ENCODE measurements around the gene CHGA. TPM values are rescaled to one million over a fixed set of nuclear protein-coding genes. Genes with fewer than 3 reads are reported as not detected.
A peak's percentile ranks its signal among the peaks of the same experiment; 100 is the strongest.

CHGA gene
- total RNA-seq, 2 donors from 2014 or later, result not detected

DNA sequence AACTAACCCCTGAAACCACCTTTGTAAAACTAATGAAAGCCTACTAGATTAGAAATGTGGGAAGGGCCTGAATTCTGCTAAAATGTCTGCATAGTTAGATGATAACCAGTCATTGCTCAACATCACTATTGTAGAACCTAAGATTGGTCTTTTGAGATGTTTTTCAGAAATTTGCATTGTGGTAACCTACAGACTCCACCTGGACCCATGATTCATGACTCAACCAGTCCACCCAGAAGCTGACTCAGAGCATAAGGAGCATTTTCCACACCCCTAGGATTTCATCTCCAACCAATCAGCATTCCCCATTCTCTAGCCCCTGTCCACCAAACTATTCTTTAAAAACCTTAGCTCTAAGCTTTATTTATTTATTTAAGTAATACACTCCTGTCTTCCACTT is 30.4 kb upstream of the CHGA start:
- Mint-ChIP-seq H3K27me3 (peaks cover 22 to 29% of the 10 kb centered on the region in 2 donors), H3K36me3 (peaks cover 8% of the 10 kb centered on the region), H3K27ac (no peak overlapping the region), H3K4me1 (ENCODE audit: low read depth in 2 of 2) (peaks cover 0 to 2% of the 10 kb centered on the region in 2 donors), H3K9me3 (peaks cover 2% of the 10 kb centered on the region), H3K4me3 (no peak overlapping the region)
- ATAC-seq (no peak), DNase-seq (ENCODE audit: low spot score) (no peak)

DNA sequence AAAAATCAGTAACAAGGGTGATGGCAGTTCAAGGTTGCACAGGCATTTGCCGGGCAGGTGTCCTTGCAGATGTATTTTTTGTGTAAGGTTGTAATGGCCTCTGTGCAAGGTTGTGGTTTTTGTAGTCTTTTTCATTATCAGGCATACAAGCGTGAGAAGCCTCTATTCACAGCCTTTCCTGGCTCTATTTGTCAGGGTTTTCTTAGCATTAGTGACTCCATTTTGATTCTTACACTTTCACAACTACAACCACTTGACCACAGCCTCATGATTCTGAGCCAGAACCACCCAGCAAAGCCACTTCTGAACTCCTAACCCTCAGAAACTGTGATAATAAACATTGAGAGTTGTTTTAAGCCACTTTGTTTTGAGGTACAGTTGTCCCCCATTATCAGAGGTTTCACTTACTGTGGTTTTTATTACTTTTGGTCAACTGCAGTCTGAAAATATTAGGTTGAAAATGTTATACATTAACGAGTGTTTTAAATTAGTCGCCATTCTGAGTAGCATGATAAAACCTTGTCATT is 27.5 kb upstream of the CHGA start:
- Mint-ChIP-seq H3K4me3 (no peak overlapping the region), H3K36me3 (peaks cover 8% of the 10 kb centered on the region), H3K27ac (no peak overlapping the region), H3K27me3 (peaks cover 0 to 12% of the 10 kb centered on the region in 2 donors), H3K4me1 (ENCODE audit: low read depth in 2 of 2) (peaks cover 5% of the 10 kb centered on the region in 2 donors), H3K9me3 (peaks cover 2% of the 10 kb centered on the region)
- ATAC-seq, result no peak
- DNase-seq (ENCODE audit: low spot score), result no peak

DNA sequence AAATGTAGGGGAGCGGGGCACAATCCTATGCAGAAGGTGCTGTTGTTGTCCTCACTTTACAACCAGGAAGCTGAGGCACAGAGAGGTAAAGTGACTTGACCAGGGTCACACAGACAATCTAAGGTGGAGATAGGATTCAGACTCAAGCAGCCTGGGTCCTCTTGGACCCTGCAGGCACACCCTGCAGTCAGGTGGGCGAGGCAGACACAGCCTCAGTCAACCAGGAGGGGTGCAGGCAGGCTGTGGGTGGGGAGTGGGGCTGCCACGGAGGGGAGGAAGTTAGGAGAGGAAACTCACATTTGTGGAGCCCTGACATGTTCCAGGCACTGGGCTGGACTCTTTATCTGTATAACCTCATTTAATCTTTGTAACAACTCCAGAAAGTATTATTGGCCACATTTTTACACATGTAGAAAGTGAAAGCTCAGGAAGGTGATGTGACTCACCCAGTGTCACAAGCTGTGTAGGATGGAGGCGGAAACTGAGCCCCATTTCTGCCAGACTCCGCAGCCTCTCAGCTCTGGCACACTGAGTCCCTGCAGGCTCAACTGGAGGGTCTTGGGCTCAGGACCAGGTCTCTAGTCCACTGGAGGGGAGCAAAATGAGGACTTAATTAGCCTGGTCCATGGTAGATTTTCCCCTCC is 24.9 kb upstream of the CHGA start:
- ATAC-seq (peak; percentile 40 to 70), DNase-seq (ENCODE audit: low spot score) (no peak)
- H3K4me1 Mint-ChIP-seq (ENCODE audit: low read depth in 2 of 2), result peaks cover 5% of the 10 kb centered on the region in 2 donors
- H3K27ac Mint-ChIP-seq, result no peak overlapping the region
- peaks cover 10 to 21% of the 10 kb centered on the region in 2 donors for H3K27me3 Mint-ChIP-seq
- peaks cover 2% of the 10 kb centered on the region for H3K9me3 Mint-ChIP-seq
- H3K36me3 Mint-ChIP-seq, result peaks cover 8% of the 10 kb centered on the region
- H3K4me3 Mint-ChIP-seq, result no peak overlapping the region

DNA sequence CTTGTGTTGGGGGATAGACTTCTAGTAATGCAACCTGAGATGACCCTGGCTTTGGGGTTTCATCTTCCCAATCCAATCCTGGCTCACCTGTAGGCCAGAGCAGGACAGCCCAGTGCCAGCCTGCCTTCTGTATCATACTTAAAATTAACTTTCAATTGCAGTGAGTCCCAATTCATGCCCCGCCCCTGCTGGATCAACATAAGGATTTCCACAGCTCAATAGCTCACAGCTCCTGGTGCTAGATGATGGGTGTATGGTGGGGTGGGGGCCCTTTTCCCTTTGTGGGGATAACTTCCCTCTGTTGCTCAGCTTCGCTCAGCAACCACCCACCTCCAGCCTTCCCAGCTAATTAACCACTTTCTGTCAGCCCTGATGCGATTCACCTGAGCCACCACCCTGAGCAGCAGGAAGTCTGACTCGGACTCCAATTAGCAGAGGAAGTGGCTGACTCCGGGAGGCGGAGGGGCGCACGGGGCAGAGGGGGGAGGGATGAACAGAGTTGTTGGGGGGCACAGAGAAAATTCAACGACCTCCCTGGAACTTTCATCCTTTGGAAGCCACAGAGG is 24.3 kb upstream of the CHGA start:
- peaks cover 12 to 25% of the 10 kb centered on the region in 2 donors for H3K27me3 Mint-ChIP-seq
- H3K4me1 Mint-ChIP-seq (ENCODE audit: low read depth in 2 of 2), result peaks cover 5% of the 10 kb centered on the region in 2 donors
- ATAC-seq (no peak), DNase-seq (ENCODE audit: low spot score) (no peak)
- H3K36me3 Mint-ChIP-seq, result peaks cover 5% of the 10 kb centered on the region
- H3K9me3 Mint-ChIP-seq, result peaks cover 1% of the 10 kb centered on the region
- no peak overlapping the region for H3K27ac Mint-ChIP-seq
- no peak overlapping the region for H3K4me3 Mint-ChIP-seq

DNA sequence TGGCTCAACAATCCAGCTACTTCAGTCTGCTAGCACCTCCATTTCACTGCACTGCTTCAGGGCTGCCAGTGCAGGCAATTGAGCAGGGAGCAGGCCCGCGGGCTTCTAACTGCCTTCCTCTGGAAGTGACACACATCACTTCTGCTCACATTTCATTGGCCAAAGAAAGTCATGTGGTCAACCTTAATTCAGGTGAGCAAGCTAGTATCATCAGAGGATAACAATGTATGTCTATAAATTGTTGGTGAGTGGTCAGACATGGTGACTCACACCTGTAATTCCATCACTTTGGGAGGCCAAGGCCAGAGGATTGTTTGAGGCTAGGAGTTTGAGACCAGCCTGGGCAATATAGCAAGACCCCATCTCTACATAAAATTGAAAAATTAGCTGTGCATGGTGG is 22.3 kb upstream of the CHGA start:
- H3K4me1 Mint-ChIP-seq (ENCODE audit: low read depth in 2 of 2), result peaks cover 5% of the 10 kb centered on the region in 2 donors
- H3K4me3 Mint-ChIP-seq, result no peak overlapping the region
- no peak overlapping the region for H3K27ac Mint-ChIP-seq
- peaks cover 12 to 25% of the 10 kb centered on the region in 2 donors for H3K27me3 Mint-ChIP-seq
- DNase-seq (ENCODE audit: low spot score), result no peak
- no peak for ATAC-seq
- no peaks in the 10 kb centered on the region for H3K36me3 Mint-ChIP-seq
- H3K9me3 Mint-ChIP-seq, result no peaks in the 10 kb centered on the region

DNA sequence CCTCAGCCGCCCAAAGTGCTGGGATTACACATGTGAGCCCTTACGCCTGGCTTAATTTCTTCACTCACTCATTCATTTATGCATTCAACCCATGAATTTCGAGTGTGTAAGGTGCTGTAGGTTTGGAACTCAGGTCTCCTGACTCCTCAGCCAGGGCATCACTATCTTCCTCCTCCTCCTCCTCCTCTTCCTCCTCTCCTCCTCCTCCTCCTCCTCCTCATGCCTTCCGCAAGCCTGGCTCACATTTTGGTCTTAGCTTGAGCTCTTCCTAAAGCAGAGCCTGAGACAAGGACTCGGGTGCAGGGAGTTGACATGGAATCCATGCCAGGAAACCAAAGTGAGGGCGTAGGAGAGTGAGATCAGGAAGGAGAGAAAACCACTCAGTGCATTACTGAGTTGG is 20.8 kb upstream of the CHGA start:
- DNase-seq (ENCODE audit: low spot score) (no peak), ATAC-seq (no peak)
- no peaks in the 10 kb centered on the region for H3K36me3 Mint-ChIP-seq
- H3K27ac Mint-ChIP-seq, result no peak overlapping the region
- H3K9me3 Mint-ChIP-seq, result no peaks in the 10 kb centered on the region
- H3K27me3 Mint-ChIP-seq, result peaks cover 12 to 21% of the 10 kb centered on the region in 2 donors
- peaks cover 4 to 5% of the 10 kb centered on the region in 2 donors for H3K4me1 Mint-ChIP-seq (ENCODE audit: low read depth in 2 of 2)
- no peak overlapping the region for H3K4me3 Mint-ChIP-seq

DNA sequence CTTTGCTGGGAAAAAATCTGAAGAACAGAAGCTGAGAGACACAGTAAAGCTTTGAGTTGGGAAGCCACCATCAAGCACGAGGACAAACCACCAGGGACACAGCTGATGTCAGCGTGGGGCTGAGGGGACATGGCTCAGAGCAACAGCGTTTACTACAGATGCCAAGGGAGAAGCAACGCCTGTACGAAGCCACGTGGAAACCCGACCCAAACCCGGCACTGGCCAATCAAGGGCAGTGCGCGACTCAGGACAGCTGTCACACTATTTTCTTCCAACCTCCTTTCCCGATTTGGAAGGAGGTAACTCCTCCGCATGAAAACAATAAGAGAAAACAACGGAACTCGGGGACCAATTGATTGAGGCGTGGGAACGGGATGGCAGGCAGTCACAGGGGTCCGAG is 20.2 kb upstream of the CHGA start:
- H3K4me3 Mint-ChIP-seq, result no peak overlapping the region
- DNase-seq (ENCODE audit: low spot score) (no peak), ATAC-seq (no peak)
- H3K27me3 Mint-ChIP-seq, result peaks cover 12 to 19% of the 10 kb centered on the region in 2 donors
- peaks cover 3 to 5% of the 10 kb centered on the region in 2 donors for H3K4me1 Mint-ChIP-seq (ENCODE audit: low read depth in 2 of 2)
- H3K27ac Mint-ChIP-seq, result no peak overlapping the region
- no peaks in the 10 kb centered on the region for H3K36me3 Mint-ChIP-seq
- no peaks in the 10 kb centered on the region for H3K9me3 Mint-ChIP-seq

DNA sequence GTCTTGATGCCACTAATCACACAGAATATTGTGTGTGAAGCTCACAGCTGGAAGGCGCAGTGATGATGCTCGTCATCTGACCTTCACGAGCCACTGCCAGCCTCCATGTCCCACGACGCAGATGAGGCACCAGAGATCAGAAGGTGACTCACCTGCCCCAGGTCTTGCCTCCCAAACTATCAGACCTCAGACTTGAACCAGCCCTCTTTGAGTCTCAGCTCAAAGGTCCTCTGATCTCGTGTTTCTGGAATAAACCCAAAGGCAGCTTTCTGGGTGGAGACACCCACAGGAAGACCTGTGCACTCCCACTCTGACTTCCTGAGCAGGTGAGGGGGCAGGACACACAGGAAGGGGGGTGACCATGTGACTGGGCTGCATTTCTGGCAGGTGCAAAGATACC is 19.6 kb upstream of the CHGA start:
- Mint-ChIP-seq H3K36me3 (no peaks in the 10 kb centered on the region), H3K4me1 (ENCODE audit: low read depth in 2 of 2) (peaks cover 0 to under 1% of the 10 kb centered on the region in 2 donors), H3K27me3 (peaks cover 12 to 19% of the 10 kb centered on the region in 2 donors), H3K9me3 (no peaks in the 10 kb centered on the region), H3K4me3 (no peak overlapping the region), H3K27ac (no peak overlapping the region)
- no peak for DNase-seq (ENCODE audit: low spot score)
- ATAC-seq, result no peak

DNA sequence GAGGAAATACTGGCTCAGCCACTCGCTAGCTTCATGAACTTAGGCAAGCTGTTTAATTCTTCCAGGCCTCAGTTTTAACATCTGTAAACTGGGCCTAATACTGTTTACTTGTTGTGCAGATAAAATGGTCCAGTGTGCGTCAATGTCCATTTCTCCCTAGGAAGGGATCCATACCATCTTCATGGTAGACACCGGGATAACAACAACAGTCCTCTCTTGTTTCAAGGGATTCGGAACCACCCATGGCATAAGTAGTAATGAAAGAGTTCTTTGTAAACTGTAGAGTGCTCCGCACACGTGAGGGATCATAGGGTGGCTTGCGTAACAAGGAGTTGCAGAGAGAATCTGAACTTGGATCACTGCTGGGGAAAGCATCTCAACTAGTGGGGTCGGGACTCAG is 17.3 kb upstream of the CHGA start:
- Mint-ChIP-seq H3K4me3 (no peak overlapping the region), H3K36me3 (no peaks in the 10 kb centered on the region), H3K9me3 (no peaks in the 10 kb centered on the region), H3K4me1 (ENCODE audit: low read depth in 2 of 2) (no peaks in the 10 kb centered on the region), H3K27ac (no peak overlapping the region), H3K27me3 (peaks cover 12 to 19% of the 10 kb centered on the region in 2 donors)
- ATAC-seq (no peak), DNase-seq (ENCODE audit: low spot score) (no peak)

DNA sequence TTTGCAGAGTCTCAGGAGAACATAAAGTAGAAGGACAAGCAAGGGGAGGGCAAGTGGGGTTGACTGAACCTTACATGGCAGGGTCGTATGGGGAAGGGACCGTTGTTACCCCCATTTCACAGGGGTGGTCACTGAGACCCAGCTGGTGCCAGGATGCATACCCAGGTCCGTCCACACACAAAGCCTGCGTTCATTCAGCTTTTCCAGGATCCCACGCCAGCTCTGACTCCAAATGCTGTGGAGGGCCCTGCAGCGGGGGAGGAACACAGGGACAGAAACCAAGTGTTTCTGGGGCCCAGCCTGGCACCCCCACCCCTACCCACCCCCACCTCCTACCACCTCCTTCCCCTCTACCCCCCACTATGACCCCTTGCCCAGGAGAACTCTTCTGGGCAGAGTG is 16.5 kb upstream of the CHGA start:
- DNase-seq (ENCODE audit: low spot score), result no peak
- Mint-ChIP-seq H3K27ac (no peak overlapping the region), H3K36me3 (no peaks in the 10 kb centered on the region), H3K4me1 (ENCODE audit: low read depth in 2 of 2) (no peaks in the 10 kb centered on the region), H3K9me3 (no peaks in the 10 kb centered on the region), H3K27me3 (peaks cover 12 to 15% of the 10 kb centered on the region in 2 donors), H3K4me3 (no peak overlapping the region)
- ATAC-seq, result no peak

DNA sequence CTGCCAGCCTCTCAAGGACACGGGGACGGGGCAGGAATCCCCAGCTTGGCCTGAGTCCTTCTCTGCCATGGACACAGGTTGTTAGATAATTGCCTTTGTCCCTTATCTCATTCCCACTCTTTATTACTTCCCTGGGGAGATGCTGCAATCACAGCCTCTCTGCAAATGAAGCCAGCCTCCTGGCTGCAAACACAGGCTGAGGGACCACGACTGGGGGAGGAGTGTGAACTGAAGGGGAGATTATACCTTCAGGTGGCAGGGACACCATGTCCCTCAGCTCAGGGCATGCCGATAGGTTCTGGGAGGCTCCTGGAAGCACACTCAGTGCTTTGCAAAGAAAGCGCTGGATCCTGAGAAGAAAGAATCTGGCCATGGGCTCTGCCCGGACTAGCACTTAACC is 16.1 kb upstream of the CHGA start:
- H3K4me3 Mint-ChIP-seq, result no peak overlapping the region
- H3K27ac Mint-ChIP-seq, result no peak overlapping the region
- no peak for DNase-seq (ENCODE audit: low spot score)
- no peaks in the 10 kb centered on the region for H3K9me3 Mint-ChIP-seq
- peaks cover 12 to 15% of the 10 kb centered on the region in 2 donors for H3K27me3 Mint-ChIP-seq
- no peak for ATAC-seq
- H3K4me1 Mint-ChIP-seq (ENCODE audit: low read depth in 2 of 2), result no peaks in the 10 kb centered on the region
- no peaks in the 10 kb centered on the region for H3K36me3 Mint-ChIP-seq

DNA sequence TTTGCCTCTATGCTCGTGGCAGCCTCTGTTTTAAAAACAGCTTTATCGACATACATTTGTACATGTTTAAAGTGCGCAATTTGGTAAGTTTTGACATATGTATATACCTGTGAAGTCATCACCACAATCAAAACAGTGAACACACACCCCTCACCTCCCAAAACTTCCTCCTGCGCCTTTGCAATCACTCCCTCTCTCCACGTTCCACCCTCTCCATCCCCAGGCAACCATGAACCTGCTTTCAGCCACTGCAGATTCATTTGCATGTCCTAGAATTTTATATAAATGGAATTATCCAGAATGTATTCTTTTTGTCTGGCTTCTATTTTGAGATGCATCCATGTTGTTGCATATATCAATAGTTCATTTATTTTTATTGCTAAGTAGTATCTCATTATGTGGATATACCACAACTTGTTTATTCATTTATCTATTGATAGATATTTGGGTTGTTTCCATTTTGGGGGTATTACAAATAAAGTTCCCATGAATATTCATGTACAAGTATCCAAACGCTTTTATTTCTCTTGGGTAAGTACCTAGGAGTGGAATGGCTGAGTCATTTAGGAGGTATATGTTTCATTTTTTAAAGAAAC is 15.5 kb upstream of the CHGA start:
- H3K36me3 Mint-ChIP-seq, result no peaks in the 10 kb centered on the region
- H3K27ac Mint-ChIP-seq, result no peak overlapping the region
- no peak for ATAC-seq
- H3K27me3 Mint-ChIP-seq, result peaks cover 9 to 12% of the 10 kb centered on the region in 2 donors
- H3K4me1 Mint-ChIP-seq (ENCODE audit: low read depth in 2 of 2), result no peaks in the 10 kb centered on the region
- no peak overlapping the region for H3K4me3 Mint-ChIP-seq
- no peaks in the 10 kb centered on the region for H3K9me3 Mint-ChIP-seq
- no peak for DNase-seq (ENCODE audit: low spot score)

DNA sequence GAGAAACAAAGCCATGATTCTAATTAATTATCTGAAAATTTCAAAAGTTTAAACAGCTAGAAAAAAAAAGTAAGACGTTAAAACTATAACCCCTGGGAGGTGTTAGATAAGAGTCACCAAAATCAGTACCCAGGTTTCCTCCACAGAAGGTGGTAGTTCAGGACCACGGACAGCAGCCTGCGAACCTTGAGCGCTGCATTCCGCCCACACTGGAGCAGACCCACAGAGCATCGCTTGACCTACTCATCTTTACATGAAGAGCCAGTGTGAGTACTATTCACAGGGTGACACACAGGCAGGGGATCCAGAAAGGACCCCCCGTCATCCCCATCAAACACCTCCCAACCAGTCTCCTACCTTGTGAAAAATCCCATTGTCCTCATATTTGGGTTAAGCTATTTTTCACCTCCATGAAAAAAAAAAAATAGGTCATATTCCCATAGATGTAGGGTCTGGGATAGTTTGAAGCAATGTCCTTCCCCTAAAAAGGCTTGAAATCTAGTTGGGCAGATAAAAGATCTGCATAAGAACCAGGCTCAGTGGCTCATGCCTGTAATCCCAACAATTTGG is 8.8 kb upstream of the CHGA start:
- ATAC-seq (no peak), DNase-seq (ENCODE audit: low spot score) (no peak)
- H3K27ac Mint-ChIP-seq, result no peak overlapping the region
- no peak overlapping the region for H3K4me3 Mint-ChIP-seq
- H3K4me1 Mint-ChIP-seq (ENCODE audit: low read depth in 2 of 2), result no peaks in the 10 kb centered on the region
- H3K36me3 Mint-ChIP-seq, result no peaks in the 10 kb centered on the region
- no peaks in the 10 kb centered on the region for H3K9me3 Mint-ChIP-seq
- peaks cover 0 to 5% of the 10 kb centered on the region in 2 donors for H3K27me3 Mint-ChIP-seq

DNA sequence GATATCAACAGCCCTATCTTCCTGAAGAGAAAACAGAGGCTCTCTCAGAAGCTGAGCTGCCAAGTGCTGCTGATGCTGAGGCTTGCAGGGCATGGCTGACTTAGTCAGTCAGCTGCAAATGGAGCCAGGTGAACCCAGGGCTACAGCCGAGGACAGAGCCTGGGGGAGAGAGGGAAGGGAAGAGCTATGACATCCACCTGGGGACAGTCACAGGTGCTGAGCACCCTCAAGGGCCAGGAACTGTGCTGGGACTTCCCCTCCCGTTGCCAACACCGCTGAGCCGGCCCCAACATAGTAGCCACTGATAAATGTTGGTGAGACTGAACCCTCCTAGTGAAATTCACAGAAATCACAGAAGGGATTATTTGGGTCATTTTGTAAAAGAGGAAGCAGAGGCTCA is 6.7 kb upstream of the CHGA start:
- H3K27ac Mint-ChIP-seq, result no peak overlapping the region

More for the DNA sequence above, 6.7 kb upstream of the CHGA start:
- DNase-seq (ENCODE audit: low spot score) (no peak), ATAC-seq (no peak)
- Mint-ChIP-seq H3K4me3 (no peak overlapping the region), H3K9me3 (no peaks in the 10 kb centered on the region), H3K4me1 (ENCODE audit: low read depth in 2 of 2) (no peaks in the 10 kb centered on the region), H3K27me3 (peaks cover 3 to 8% of the 10 kb centered on the region in 2 donors), H3K36me3 (no peaks in the 10 kb centered on the region)
